H9 (cell line): Measurements from ENCODE around the gene MGAM2. TPM values are rescaled to one million over a fixed set of nuclear protein-coding genes. Genes with fewer than 3 reads are reported as not detected.

Experiments used
- DNase-seq: peaks from one replicate; pipeline ENCODE4 v3.0.0-alpha.2; 2017
- H2AFZ ChIP-seq: one replicate; pipeline ENCODE4 v1.6.1; 2013; ENCODE audit warnings: mild to moderate bottlenecking, low read length, control low read depth, moderate library complexity
- H2AK5ac ChIP-seq: 2 replicates; pipeline ENCODE4 v1.6.1; 2013; ENCODE audit warnings: low read length, control low read depth, mixed read lengths; ENCODE audit not compliant: insufficient read length
- H2BK120ac ChIP-seq: one replicate; pipeline ENCODE4 v1.6.1; 2013; ENCODE audit warnings: low read depth, mild to moderate bottlenecking, low read length, control low read depth, inconsistent platforms; ENCODE audit not compliant: poor library complexity, severe bottlenecking
- H2BK12ac ChIP-seq: 2 replicates; pipeline ENCODE4 v1.6.1; 2013; ENCODE audit warnings: low read length, control low read depth, mixed read lengths, low read depth; ENCODE audit not compliant: insufficient read length
- H2BK15ac ChIP-seq: 2 replicates; pipeline ENCODE4 v1.6.1; 2013; ENCODE audit warnings: low read depth, low read length, control low read depth
- H2BK20ac ChIP-seq: one replicate; pipeline ENCODE4 v1.6.1; 2013; ENCODE audit warnings: low read depth, mild to moderate bottlenecking, low read length, control low read depth, inconsistent platforms; ENCODE audit not compliant: poor library complexity, severe bottlenecking
- H2BK5ac ChIP-seq: 2 replicates; pipeline ENCODE4 v1.6.1; 2013; ENCODE audit warnings: low read length, control low read depth, mixed read lengths; ENCODE audit not compliant: insufficient read length
- H3K14ac ChIP-seq: 2 replicates; pipeline ENCODE4 v1.6.1; 2013; ENCODE audit warnings: low read length, control low read depth; ENCODE audit not compliant: insufficient read depth
- H3K18ac ChIP-seq: 2 replicates; pipeline ENCODE4 v1.6.1; 2013; ENCODE audit warnings: low read depth, mild to moderate bottlenecking, mixed read lengths, low read length, control low read depth; ENCODE audit not compliant: insufficient read length
- H3K23ac ChIP-seq: 2 replicates; pipeline ENCODE4 v1.6.1; 2013; ENCODE audit warnings: low read length, control low read depth, mixed read lengths, low read depth; ENCODE audit not compliant: insufficient read length
- H3K23me2 ChIP-seq: 2 replicates; pipeline ENCODE4 v1.6.1; 2013; ENCODE audit warnings: low read depth, mild to moderate bottlenecking, mixed read lengths, low read length, control low read depth; ENCODE audit not compliant: insufficient read length, poor library complexity, severe bottlenecking
- H3K27ac ChIP-seq: 2 replicates; pipeline ENCODE4 v1.5.1; 2013; ENCODE audit warnings: low read length, control low read depth, mixed read lengths, low read depth; ENCODE audit not compliant: insufficient read length
- H3K27me3 ChIP-seq: 2 replicates; pipeline ENCODE4 v1.6.1; 2013; ENCODE audit warnings: low read length, control low read depth, inconsistent platforms; ENCODE audit not compliant: insufficient read depth
- H3K4ac ChIP-seq: 2 replicates; pipeline ENCODE4 v1.6.1; 2013; ENCODE audit warnings: low read depth, mild to moderate bottlenecking, control low read depth, inconsistent platforms, low read length, moderate library complexity
- H3K4me1 ChIP-seq: 2 replicates; pipeline ENCODE4 v1.6.1; 2013; ENCODE audit warnings: low read length, control low read depth, inconsistent platforms; ENCODE audit not compliant: insufficient read depth
- H3K4me2 ChIP-seq: 2 replicates; pipeline ENCODE4 v1.6.1; 2013; ENCODE audit warnings: low read length, control low read depth, mixed read lengths; ENCODE audit not compliant: insufficient read length, insufficient read depth
- H3K56ac ChIP-seq: 2 replicates; pipeline ENCODE4 v1.6.1; 2013; ENCODE audit warnings: low read depth, mild to moderate bottlenecking, mixed read lengths, low read length, control low read depth; ENCODE audit not compliant: insufficient read length
- H3K79me1 ChIP-seq: 2 replicates; pipeline ENCODE4 v1.6.1; 2013; ENCODE audit warnings: low read depth, mild to moderate bottlenecking, moderate library complexity, low read length, control low read depth, inconsistent platforms; ENCODE audit not compliant: insufficient read depth, poor library complexity, severe bottlenecking
- H3K79me2 ChIP-seq: 2 replicates; pipeline ENCODE4 v1.6.1; 2013; ENCODE audit warnings: low read length, control low read depth, inconsistent platforms; ENCODE audit not compliant: insufficient read depth
- H3K9ac ChIP-seq: 2 replicates; pipeline ENCODE4 v1.6.1; 2013; ENCODE audit warnings: low read length, control low read depth, mixed read lengths; ENCODE audit not compliant: insufficient read length; ENCODE audit errors: extremely low read depth
- H3K9me3 ChIP-seq: one replicate; pipeline ENCODE4 v1.6.1; 2013; ENCODE audit warnings: low read depth, low read length, inconsistent platforms; ENCODE audit not compliant: control insufficient read depth
- H3T11ph ChIP-seq: one replicate; pipeline ENCODE4 v1.6.1; 2013; ENCODE audit warnings: mild to moderate bottlenecking, low read length, control low read depth, inconsistent platforms
- H4K20me1 ChIP-seq: one replicate; pipeline ENCODE4 v1.6.1; 2013; ENCODE audit not compliant: control insufficient read depth, insufficient read length, insufficient read depth
- H4K5ac ChIP-seq: 2 replicates; pipeline ENCODE4 v1.6.1; 2013; ENCODE audit warnings: low read depth, mild to moderate bottlenecking, mixed read lengths, low read length, control low read depth; ENCODE audit not compliant: insufficient read length
- H4K8ac ChIP-seq: replicated peaks from 2 replicates; pipeline ENCODE4 v1.6.1; 2013; ENCODE audit warnings: low read length, control low read depth, mixed read lengths, low read depth; ENCODE audit not compliant: insufficient read length
- H4K91ac ChIP-seq: 2 replicates; pipeline ENCODE4 v1.6.1; 2013; ENCODE audit warnings: low read depth, mild to moderate bottlenecking, moderate library complexity, mixed read lengths, low read length, control low read depth; ENCODE audit not compliant: insufficient read length
- H3K27ac Mint-ChIP-seq, 3 experiments: 2 replicates in 2 of 3; 3 replicates in 1 of 3; pipeline ENCODE4 v1.8.0; 2020 to 2021; ENCODE audit warnings: mixed read lengths in 3 of 3, mild to moderate bottlenecking in 1 of 3, moderate library complexity in 1 of 3
- H3K27me3 Mint-ChIP-seq: 2 replicates; pipeline ENCODE4 v1.8.0; 2021; ENCODE audit warnings: low read depth, mild to moderate bottlenecking, moderate library complexity, mixed read lengths
- H3K36me3 Mint-ChIP-seq, 3 experiments: 2 replicates in 2 of 3; 3 replicates in 1 of 3; pipeline ENCODE4 v1.8.0; 2020 to 2021; ENCODE audit warnings: low read depth in 3 of 3, mixed read lengths in 3 of 3; ENCODE audit not compliant: insufficient read depth in 1 of 3
- H3K4me1 Mint-ChIP-seq, 2 experiments: 2 replicates each; pipeline ENCODE4 v1.8.0; 2020; ENCODE audit warnings: mixed read lengths in 2 of 2
- H3K4me3 Mint-ChIP-seq, 2 experiments: 2 replicates in 1 of 2; 3 replicates in 1 of 2; pipeline ENCODE4 v1.8.0; 2020 to 2021; ENCODE audit warnings: mild to moderate bottlenecking in 2 of 2, mixed read lengths in 2 of 2, moderate library complexity in 1 of 2
- H3K9me3 Mint-ChIP-seq, 2 experiments: 2 replicates in 1 of 2; 3 replicates in 1 of 2; pipeline ENCODE4 v1.8.0; 2020; ENCODE audit warnings: mild to moderate bottlenecking in 2 of 2, mixed read lengths in 2 of 2, moderate library complexity in 1 of 2
- CTCF ChIP-seq: fragments of 200-600 bp; sonication (generic); conservative IDR thresholded peaks from 3 replicates; pipeline ENCODE4 v1.8.0; 2021; ENCODE audit warnings: antibody characterized with exemption, mild to moderate bottlenecking
- WGBS: extraction: QIAGEN DNeasy Blood & Tissue Kit; methylation state at CpG from one replicate; pipeline ENCODE4 v1.1.7; 2013; ENCODE audit warnings: missing lambda C conversion rate, low lambda C conversion rate, mixed read lengths; ENCODE audit not compliant: insufficient read length; ENCODE audit errors: extremely low coverage; 5-methylcytosine and 5-hydroxymethylcytosine counted together
- total RNA-seq: library from RNA; stranded (reverse); gene quantifications from 2 replicates; pipeline ENCODE4 v1.2.1, GENCODE V29; 2021

The MGAM2 gene
- total RNA-seq, 1 experiment from 2014 or later = not detected

DNA sequence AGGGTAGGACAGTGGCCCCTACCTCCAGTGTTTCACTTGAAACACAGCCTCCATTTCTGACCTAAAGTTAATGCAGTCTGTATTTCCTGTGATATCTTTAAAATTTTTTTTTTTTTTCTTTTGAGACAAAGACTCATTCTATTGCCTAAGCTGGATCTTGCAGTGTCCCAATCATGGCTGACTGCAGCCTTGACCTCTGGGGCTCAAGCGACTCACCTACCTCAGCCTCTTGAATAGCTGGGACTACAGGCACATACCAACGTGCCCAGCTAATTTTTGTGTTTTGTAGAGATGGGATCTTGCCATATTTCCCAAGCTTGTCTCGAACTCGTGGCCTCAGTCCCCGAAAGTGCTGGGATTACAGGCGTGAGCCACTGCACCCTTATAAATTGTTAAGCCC, 16.7 kb upstream of the MGAM2 start:
- H3K23ac ChIP-seq = no peak overlapping the region
- H3K36me3 Mint-ChIP-seq = no peaks in the 10 kb centered on the region; a peak in 1 of 7 replicates
- no CpG with 5 or more reads among the region's 6 CpGs for WGBS

More for the DNA sequence above, 16.7 kb upstream of the MGAM2 start:
- no peaks in the 10 kb centered on the region for H3K79me2 ChIP-seq
- no peaks in the 10 kb centered on the region for H3K23me2 ChIP-seq
- Mint-ChIP-seq H3K27ac (no peak overlapping the region; a peak in 1 of 7 replicates), H3K4me1 (no peaks in the 10 kb centered on the region), H3K27me3 (no peaks in the 10 kb centered on the region; the same call in 1 of the 2 replicates), H3K9me3 (no peaks in the 10 kb centered on the region), H3K4me3 (no peak overlapping the region)
- no peak overlapping the region for H3K56ac ChIP-seq
- H2AFZ ChIP-seq = no peak overlapping the region
- H3K14ac ChIP-seq = no peak overlapping the region
- no peaks in the 10 kb centered on the region for H3K9me3 ChIP-seq
- no peak overlapping the region for H2BK12ac ChIP-seq
- H3K4ac ChIP-seq = no peak overlapping the region
- no peak overlapping the region for H4K8ac ChIP-seq
- no peak overlapping the region for H2BK20ac ChIP-seq
- H2AK5ac ChIP-seq = no peak overlapping the region
- no peaks in the 10 kb centered on the region for H3K27me3 ChIP-seq
- no peak overlapping the region for H3K18ac ChIP-seq
- no peak overlapping the region for H4K5ac ChIP-seq
- no peak overlapping the region for H3T11ph ChIP-seq
- H2BK5ac ChIP-seq = no peak overlapping the region
- H3K79me1 ChIP-seq = no peaks in the 10 kb centered on the region
- H3K4me2 ChIP-seq = no peak overlapping the region
- DNase-seq = no peak
- no peak overlapping the region for H3K9ac ChIP-seq
- no peaks in the 10 kb centered on the region for H4K20me1 ChIP-seq
- no peak overlapping the region for H3K27ac ChIP-seq
- no peak overlapping the region for H2BK15ac ChIP-seq
- H3K4me1 ChIP-seq = no peaks in the 10 kb centered on the region
- H2BK120ac ChIP-seq = no peak overlapping the region
- TF ChIP-seq CTCF = no peak
- no peak overlapping the region for H4K91ac ChIP-seq
